GM12865 (cell line): ENCODE results near the gene TMEM235.

Source experiments
- DNase-seq: peaks from one replicate; pipeline ENCODE4 v3.0.0; 2010; ENCODE audit warnings: low read depth
- H3K4me3 ChIP-seq: 2 replicates; pipeline ENCODE4 v1.5.1; 2011; ENCODE audit warnings: mild to moderate bottlenecking, low read depth, low read length, control low read depth
- CTCF ChIP-seq: IDR thresholded peaks from 2 replicates; pipeline ENCODE4 v1.5.1; 2011; ENCODE audit warnings: low read length, control low read depth, low read depth, inconsistent platforms; ENCODE audit not compliant: insufficient read depth; ENCODE audit errors: missing control alignments

TMEM235 gene

DNA sequence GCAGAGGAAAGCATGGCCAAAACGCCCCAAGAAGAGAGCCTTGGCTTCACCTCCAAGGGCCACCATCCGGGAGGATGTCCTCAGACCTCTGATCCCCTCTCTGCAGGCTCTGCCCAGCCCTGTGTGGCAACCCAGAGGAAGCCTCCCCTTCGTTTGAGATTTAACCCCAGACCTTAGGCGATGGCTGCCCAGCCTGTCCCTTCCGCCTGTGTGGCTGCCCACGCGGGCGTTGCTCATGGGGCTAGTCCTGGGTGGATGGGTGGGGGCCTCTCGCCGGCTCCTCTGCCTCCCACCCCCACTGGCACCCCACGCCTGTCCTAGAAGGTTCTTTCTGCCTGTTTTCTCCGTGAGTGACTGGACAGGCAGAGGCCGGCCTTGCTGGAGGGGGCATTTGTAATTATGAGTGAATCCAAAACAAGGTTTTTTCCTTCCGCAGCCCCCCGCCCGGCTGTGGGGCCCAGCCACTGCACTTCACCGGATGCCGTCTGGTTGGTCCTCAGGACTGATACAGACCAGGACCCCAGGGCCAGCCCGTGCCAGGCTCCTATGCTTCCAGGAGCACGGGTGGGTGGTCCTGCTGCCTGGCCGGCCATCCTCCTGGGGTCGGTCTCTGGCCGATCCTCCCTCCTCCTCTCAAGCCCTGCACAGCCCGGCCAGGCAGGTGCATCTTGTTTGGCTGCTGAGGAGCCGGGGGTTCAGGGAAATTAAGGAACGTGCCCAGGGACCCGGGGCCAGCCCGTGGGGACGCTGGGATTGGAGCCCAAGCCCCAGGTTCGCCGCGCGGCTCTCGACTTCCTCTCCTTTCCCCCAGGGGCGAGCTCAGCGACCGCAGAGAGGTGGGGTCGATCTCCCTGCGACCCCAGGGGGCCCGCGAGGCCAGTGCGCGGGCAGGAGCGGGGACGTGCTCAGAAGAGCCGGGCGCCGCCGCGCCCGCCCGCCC is at the start of gene TMEM235:
TMEM235 (plus strand) TSS at position 636 of the 940 bp plus-strand sequence. CDS start 393 bp downstream, outside the sequence.
- no peak within 1 kb of the TSS for H3K4me3 ChIP-seq
- DNase-seq, result no peak
- TF ChIP-seq CTCF, result no peak

GRCh38 chr17:78182504-78182903 is 48.9 kb upstream of the TMEM235 start:
- no peak for TF ChIP-seq CTCF
- no peak overlapping the region for H3K4me3 ChIP-seq
- DNase-seq, result no peak

DNA sequence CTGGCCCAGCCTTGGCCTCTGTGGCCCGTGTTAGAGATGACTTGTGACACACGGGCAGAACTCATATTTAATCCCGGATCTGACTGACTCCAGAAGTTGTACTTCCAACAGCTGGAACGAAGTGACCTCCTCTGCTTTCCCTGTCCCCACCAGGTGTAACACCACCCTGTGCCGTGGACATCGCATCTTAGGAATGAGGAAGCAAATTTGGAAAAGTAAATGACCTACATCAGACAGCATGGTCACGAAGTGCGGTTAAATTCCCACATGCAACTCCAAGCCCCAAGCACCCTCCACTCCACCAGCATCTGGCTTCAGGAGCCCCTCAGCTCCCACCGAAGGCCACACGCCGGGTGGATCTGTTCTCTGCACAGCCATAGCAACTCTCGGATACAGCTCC is 47.5 kb upstream of the TMEM235 start:
- DNase-seq, result no peak
- no peak overlapping the region for H3K4me3 ChIP-seq
- no peak for TF ChIP-seq CTCF

- DNase-seq, result no peak
- TF ChIP-seq CTCF, result no peak
- H3K4me3 ChIP-seq, result no peak overlapping the region
Observed at GRCh38 chr17:78184351-78184750, 47.1 kb upstream of the TMEM235 start.

- TF ChIP-seq CTCF, result no peak
- H3K4me3 ChIP-seq, result no peak overlapping the region
- no peak for DNase-seq
Observed at GRCh38 chr17:78184868-78185267, 46.6 kb upstream of the TMEM235 start.

DNA sequence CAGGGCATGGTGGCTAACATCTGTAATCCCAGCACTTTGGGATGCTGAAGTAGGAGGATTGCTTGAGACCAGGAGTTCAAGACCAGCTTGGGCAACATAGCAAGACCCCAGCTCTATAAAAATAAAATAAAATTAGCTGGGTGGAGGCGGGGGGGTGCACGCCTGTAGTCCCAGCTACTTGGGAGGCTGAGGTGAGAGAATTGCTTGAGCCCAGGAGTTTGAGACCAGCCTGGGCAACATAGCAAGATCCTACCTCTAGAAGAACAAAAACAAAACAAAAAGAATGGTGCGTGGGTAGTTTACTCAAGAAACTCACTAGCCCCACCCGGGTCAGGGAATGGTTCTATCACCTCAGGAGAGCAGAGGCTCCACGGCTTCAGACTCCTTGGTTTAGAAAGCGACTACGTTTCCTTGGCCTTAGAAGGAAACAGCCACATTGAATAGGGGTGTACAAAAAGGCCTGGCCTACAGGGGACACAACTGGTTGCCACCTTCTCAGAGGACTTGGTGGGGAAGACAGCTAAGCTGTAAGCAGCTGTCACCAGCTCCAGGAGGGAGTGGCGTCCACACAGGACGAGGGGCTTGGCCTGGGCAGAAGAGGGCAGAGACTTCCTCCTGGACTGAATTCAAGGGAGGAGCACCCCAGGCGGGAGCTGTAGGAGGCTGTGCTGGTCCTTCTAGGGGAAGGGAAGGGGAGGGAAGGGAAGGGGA is 45.3 kb upstream of the TMEM235 start:
- no peak for TF ChIP-seq CTCF
- peak overlapping the region; percentile 75 for H3K4me3 ChIP-seq
- peak; percentile 56 for DNase-seq
